DND-41 (cell line): Measurements from ENCODE around the gene C1orf105.

ENCODE experiments used
- EZH2 ChIP-seq: IDR thresholded peaks from 3 replicates; pipeline ENCODE4 v1.6.1; 2012; ENCODE audit warnings: borderline replicate concordance, low read depth, mild to moderate bottlenecking, moderate library complexity, low read length, inconsistent platforms; ENCODE audit not compliant: severe bottlenecking
- TF ChIP-seq, protein P1 (sequence below): IDR thresholded peaks from 2 replicates; pipeline ENCODE4 v1.5.1; 2012; ENCODE audit warnings: borderline replicate concordance, low read length, moderate library complexity, mild to moderate bottlenecking; ENCODE audit not compliant: poor library complexity, severe bottlenecking; ENCODE audit errors: extremely low read depth

DNA sequence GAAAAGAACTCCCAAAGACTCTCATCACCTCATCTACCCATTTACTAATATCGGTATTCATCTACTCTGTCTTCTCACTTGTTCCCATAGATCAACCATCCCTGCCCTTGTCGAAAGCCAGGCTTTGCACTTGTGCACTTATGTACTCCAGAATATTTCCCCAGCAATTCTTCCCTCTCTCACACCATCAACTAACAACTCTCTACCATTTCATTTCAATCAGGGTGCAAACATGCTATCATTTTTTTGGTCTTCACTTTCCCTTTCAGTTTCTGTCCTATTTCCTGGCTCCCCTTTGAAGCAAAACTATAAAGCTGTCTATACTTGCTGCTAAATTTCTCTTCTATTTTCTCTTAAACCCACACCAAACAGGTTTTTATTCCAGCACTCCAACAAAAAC is 6.7 kb downstream of the C1orf105 start:
- TF ChIP-seq, protein P1, sequence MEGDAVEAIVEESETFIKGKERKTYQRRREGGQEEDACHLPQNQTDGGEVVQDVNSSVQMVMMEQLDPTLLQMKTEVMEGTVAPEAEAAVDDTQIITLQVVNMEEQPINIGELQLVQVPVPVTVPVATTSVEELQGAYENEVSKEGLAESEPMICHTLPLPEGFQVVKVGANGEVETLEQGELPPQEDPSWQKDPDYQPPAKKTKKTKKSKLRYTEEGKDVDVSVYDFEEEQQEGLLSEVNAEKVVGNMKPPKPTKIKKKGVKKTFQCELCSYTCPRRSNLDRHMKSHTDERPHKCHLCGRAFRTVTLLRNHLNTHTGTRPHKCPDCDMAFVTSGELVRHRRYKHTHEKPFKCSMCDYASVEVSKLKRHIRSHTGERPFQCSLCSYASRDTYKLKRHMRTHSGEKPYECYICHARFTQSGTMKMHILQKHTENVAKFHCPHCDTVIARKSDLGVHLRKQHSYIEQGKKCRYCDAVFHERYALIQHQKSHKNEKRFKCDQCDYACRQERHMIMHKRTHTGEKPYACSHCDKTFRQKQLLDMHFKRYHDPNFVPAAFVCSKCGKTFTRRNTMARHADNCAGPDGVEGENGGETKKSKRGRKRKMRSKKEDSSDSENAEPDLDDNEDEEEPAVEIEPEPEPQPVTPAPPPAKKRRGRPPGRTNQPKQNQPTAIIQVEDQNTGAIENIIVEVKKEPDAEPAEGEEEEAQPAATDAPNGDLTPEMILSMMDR = no peak
- TF ChIP-seq EZH2 = no peak
